ENCODE measurements around the gene OR10A4.
"Not testable (repeated sequence)": the region's sequence is repeated elsewhere in the genome, so short reads cannot be mapped to it uniquely, and the experiment has no call there.

OR10A4 gene

GRCh38 chr11:6871278-6871677, 5.1 kb upstream of the OR10A4 start:
- no peak for TF ChIP-seq CTCF (IDR thresholded peaks at IDR 0.05; ENCODE audit: low read depth, low read length, missing control alignments)
- no peak for DNase-seq (ENCODE audit: low read depth)
- no peak overlapping the region for H3K4me3 ChIP-seq (ENCODE audit: low read depth, low read length)

- TF ChIP-seq CTCF (IDR thresholded peaks at IDR 0.05; ENCODE audit: low read depth, low read length, missing control alignments): no peak
- H3K4me3 ChIP-seq (ENCODE audit: low read depth, low read length): no peak overlapping the region
- no peak for DNase-seq (ENCODE audit: low read depth)
Measured at GRCh38 chr11:6875761-6876160, 664 bp upstream of the OR10A4 start.

- no peak overlapping the region for H3K4me3 ChIP-seq (ENCODE audit: low read depth, low read length)
- DNase-seq (ENCODE audit: low read depth): no peak
- TF ChIP-seq CTCF (IDR thresholded peaks at IDR 0.05; ENCODE audit: low read depth, low read length, missing control alignments): no peak
Measured at GRCh38 chr11:6876914-6877313, 489 bp downstream of the OR10A4 start.

GRCh38 chr11:6882751-6883150, 6.3 kb downstream of the OR10A4 start:
- no peak for TF ChIP-seq CTCF (IDR thresholded peaks at IDR 0.05; ENCODE audit: low read depth, low read length, missing control alignments)
- H3K4me3 ChIP-seq (ENCODE audit: low read depth, low read length): no peak overlapping the region
- DNase-seq (ENCODE audit: low read depth): no peak

GRCh38 chr11:6887711-6888110, 11.3 kb downstream of the OR10A4 start:
- H3K4me3 ChIP-seq (ENCODE audit: low read depth, low read length); DNase-seq (ENCODE audit: low read depth): not testable (repeated sequence)

GRCh38 chr11:6888830-6889229, 12.4 kb downstream of the OR10A4 start:
- no peak for TF ChIP-seq CTCF (IDR thresholded peaks at IDR 0.05; ENCODE audit: low read depth, low read length, missing control alignments)
- no peak for DNase-seq (ENCODE audit: low read depth)
- H3K4me3 ChIP-seq (ENCODE audit: low read depth, low read length): no peak overlapping the region

- no peak overlapping the region for H3K4me3 ChIP-seq (ENCODE audit: low read depth, low read length)
- no peak for TF ChIP-seq CTCF (IDR thresholded peaks at IDR 0.05; ENCODE audit: low read depth, low read length, missing control alignments)
- DNase-seq (ENCODE audit: low read depth): no peak
Measured at GRCh38 chr11:6889835-6890234, 13.4 kb downstream of the OR10A4 start.

- no peak for TF ChIP-seq CTCF (IDR thresholded peaks at IDR 0.05; ENCODE audit: low read depth, low read length, missing control alignments)
- DNase-seq (ENCODE audit: low read depth): no peak
- no peak within 1 kb of the TSS for H3K4me3 ChIP-seq (ENCODE audit: low read depth, low read length)
Measured at GRCh38 chr11:6892400-6892799, 16.0 kb downstream of the OR10A4 start, which contains the start of gene OR2D2. TSS of gene OR2D2 (minus strand) at chr11:6892500. CDS start at chr11:6892500, 0 bp downstream.

Measured in GM12864 (cell line).